ENCODE measurements around the gene SLC8B1. TPM values are rescaled to one million over a fixed set of nuclear protein-coding genes. Genes with fewer than 3 reads are reported as not detected.

The SLC8B1 gene
- total RNA-seq, 1 experiment from 2014 or later = 30.9 TPM

GRCh38 chr12:113293100-113293499, 41.8 kb downstream of the SLC8B1 start:
- H4K20me1 ChIP-seq (ENCODE audit: insufficient read depth) = no peaks in the 10 kb centered on the region
- H3K9me2 ChIP-seq (ENCODE audit: insufficient read depth) = no peaks in the 10 kb centered on the region
- RAD21 ChIA-PET (ENCODE audit: low non-redundant PET in 1 of 2, low total read pairs in 2 of 2, uncharacterized antibody in 2 of 2, unreplicated experiment in 2 of 2) = no interaction called here
- CTCF ChIA-PET = no interaction called here
- no peak overlapping the region for H2AFZ ChIP-seq (ENCODE audit: low read depth, low read length, poor library complexity, severe bottlenecking)
- no peak overlapping the region for H3K9ac ChIP-seq (ENCODE audit: low read length)
- ATAC-seq = no peak
- no peak for TF ChIP-seq CBX3 (IDR thresholded peaks at IDR 0.05; ENCODE audit: low read depth)
- TF ChIP-seq SRF (IDR thresholded peaks at IDR 0.05; ENCODE audit: low read depth) = no peak
- TF ChIP-seq SIN3A (IDR thresholded peaks at IDR 0.05; ENCODE audit: low read depth) = no peak
- no peak for TF ChIP-seq POLR2A (IDR thresholded peaks at IDR 0.05; ENCODE audit: borderline replicate concordance, extremely low read depth, insufficient read depth, insufficient read length)
- no peak for TF ChIP-seq YY1 (IDR thresholded peaks at IDR 0.05; ENCODE audit: extremely low read depth, insufficient replicate concordance, low read depth, low read length)
- TF ChIP-seq RAD21 (IDR thresholded peaks at IDR 0.05; ENCODE audit: low read depth) = no peak
- TF ChIP-seq MAX (IDR thresholded peaks at IDR 0.05) = no peak
- TF ChIP-seq ZFX (IDR thresholded peaks at IDR 0.05) = no peak
- no peak for TF ChIP-seq FOSL1 (IDR thresholded peaks at IDR 0.05; ENCODE audit: low read depth)
- no peak for TF ChIP-seq EZH2phosphoT487 (IDR thresholded peaks at IDR 0.05; ENCODE audit: borderline replicate concordance)
- no peak for TF ChIP-seq ZBTB33 (IDR thresholded peaks at IDR 0.05; ENCODE audit: extremely low read depth, insufficient replicate concordance, low read length)
- TF ChIP-seq TCF7L2 (IDR thresholded peaks at IDR 0.05; ENCODE audit: borderline replicate concordance, extremely low read depth, insufficient read depth, insufficient read length) = no peak
- TF ChIP-seq EGR1 (IDR thresholded peaks at IDR 0.05; ENCODE audit: low read depth) = no peak
- TF ChIP-seq ATF3 (IDR thresholded peaks at IDR 0.05) = no peak
- no peak for DNase-seq (ENCODE audit: low read depth, low spot score)
- intact Hi-C loops (cut with micrococcal nuclease) = no loop called here
- H3K27ac ChIP-seq (ENCODE audit: low read depth, low read length) = no peak overlapping the region
- no TSS peak for BruUV-seq (replicated peaks)
- no peaks in the 10 kb centered on the region for H3K9me3 ChIP-seq (ENCODE audit: control insufficient read depth in 1 of 2, insufficient read depth in 1 of 2, low read depth in 1 of 2, low read length in 2 of 2)
- no peaks in the 10 kb centered on the region for H3K27me3 ChIP-seq (ENCODE audit: insufficient read depth, low read length)
- H3K4me2 ChIP-seq (ENCODE audit: low read length) = no peak overlapping the region
- H3K36me3 ChIP-seq (ENCODE audit: control insufficient read depth in 1 of 2, insufficient read depth in 2 of 2, low read length in 2 of 2) = no peaks in the 10 kb centered on the region
- H3K4me1 ChIP-seq (ENCODE audit: control insufficient read depth in 1 of 2, insufficient read depth in 2 of 2, low read length in 2 of 2) = no peaks in the 10 kb centered on the region
- no peaks in the 10 kb centered on the region for H3K79me2 ChIP-seq (ENCODE audit: insufficient read depth, low read length)
- no peak overlapping the region for H3K4me3 ChIP-seq (replicated peaks in 1 of 2; ENCODE audit: low read depth in 1 of 2, low read length in 2 of 2)
- POLR2A ChIA-PET = no interaction called here
